Measurements from ENCODE around the gene CHST13. TPM values are rescaled to one million over a fixed set of nuclear protein-coding genes. Genes with fewer than 3 reads are reported as not detected.
"Not testable (repeated sequence)": the region's sequence is repeated elsewhere in the genome, so short reads cannot be mapped to it uniquely, and the experiment has no call there.

The CHST13 gene
- total RNA-seq, 4 donors from 2014 or later, result 0.19 to 0.69 (median 0.37) TPM

DNA sequence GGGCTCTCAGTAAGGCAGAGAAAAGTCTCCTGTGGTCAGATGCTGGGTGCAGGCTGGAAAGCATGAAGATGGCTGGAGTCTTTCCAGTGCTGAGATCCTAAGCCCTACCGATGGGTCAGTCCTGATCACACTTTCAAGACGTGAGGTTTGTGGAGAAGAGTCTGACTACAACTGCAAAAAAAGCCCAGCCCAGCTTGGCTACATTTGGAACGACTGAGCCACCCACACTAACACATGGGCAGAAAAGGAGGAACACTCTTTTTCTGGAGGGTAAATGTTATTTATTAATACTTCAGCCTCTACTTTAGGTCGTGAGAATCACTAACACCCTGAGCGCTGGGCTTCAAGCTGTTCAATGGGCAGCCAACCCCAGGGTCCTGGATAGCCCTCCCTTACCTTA is 56.8 kb downstream of the CHST13 start:
- no peak overlapping the region for H3K4me3 ChIP-seq
- no peaks in the 10 kb centered on the region for H3K36me3 ChIP-seq
- H3K4me1 ChIP-seq, result no peaks in the 10 kb centered on the region
- no peak for DNase-seq (ENCODE audit: extremely low spot score)
- H3K9me3 ChIP-seq, result peaks cover 0 to 14% (median 0%) of the 10 kb centered on the region in 4 donors
- no peaks in the 10 kb centered on the region for H3K27me3 ChIP-seq
- intact Hi-C loops (cut with DNase I), result no loop called here
- TF ChIP-seq, protein P1, sequence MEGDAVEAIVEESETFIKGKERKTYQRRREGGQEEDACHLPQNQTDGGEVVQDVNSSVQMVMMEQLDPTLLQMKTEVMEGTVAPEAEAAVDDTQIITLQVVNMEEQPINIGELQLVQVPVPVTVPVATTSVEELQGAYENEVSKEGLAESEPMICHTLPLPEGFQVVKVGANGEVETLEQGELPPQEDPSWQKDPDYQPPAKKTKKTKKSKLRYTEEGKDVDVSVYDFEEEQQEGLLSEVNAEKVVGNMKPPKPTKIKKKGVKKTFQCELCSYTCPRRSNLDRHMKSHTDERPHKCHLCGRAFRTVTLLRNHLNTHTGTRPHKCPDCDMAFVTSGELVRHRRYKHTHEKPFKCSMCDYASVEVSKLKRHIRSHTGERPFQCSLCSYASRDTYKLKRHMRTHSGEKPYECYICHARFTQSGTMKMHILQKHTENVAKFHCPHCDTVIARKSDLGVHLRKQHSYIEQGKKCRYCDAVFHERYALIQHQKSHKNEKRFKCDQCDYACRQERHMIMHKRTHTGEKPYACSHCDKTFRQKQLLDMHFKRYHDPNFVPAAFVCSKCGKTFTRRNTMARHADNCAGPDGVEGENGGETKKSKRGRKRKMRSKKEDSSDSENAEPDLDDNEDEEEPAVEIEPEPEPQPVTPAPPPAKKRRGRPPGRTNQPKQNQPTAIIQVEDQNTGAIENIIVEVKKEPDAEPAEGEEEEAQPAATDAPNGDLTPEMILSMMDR (IDR thresholded peaks at IDR 0.05), result no peak
- TF ChIP-seq POLR2A (IDR thresholded peaks at IDR 0.05; ENCODE audit: low read depth) (no peak), EP300 (IDR thresholded peaks at IDR 0.05) (no peak), POLR2AphosphoS5 (IDR thresholded peaks at IDR 0.05) (no peak)
- 84% methylated on average over 5 of the region's 5 CpGs for WGBS
- no peak overlapping the region for H3K27ac ChIP-seq (replicated peaks in 1 of 4)

DNA sequence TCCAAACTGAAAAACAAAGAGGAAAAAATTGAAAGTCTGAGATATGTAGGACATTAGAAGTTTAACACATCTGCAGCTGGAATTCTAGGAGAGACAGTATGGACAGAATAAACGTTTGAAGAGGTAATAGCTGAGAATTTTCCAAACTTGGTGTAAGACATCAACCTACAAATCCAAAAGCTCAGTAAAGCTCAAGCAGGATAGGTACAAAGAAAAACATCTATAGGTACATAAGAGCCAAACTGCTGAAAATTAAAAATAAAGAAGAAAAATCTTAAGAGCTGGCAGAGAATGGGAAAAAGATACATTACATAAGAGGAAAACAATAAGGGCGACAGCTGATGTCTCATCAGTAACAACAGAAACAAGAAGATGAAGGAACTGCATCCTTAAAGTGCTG is 57.6 kb downstream of the CHST13 start:
- H3K4me1 ChIP-seq, result no peaks in the 10 kb centered on the region
- no peak overlapping the region for H3K4me3 ChIP-seq
- no peaks in the 10 kb centered on the region for H3K36me3 ChIP-seq
- H3K27me3 ChIP-seq, result no peaks in the 10 kb centered on the region
- TF ChIP-seq, protein P1 (IDR thresholded peaks at IDR 0.05), result no peak
- no peak for TF ChIP-seq POLR2A (IDR thresholded peaks at IDR 0.05; ENCODE audit: low read depth)
- TF ChIP-seq POLR2AphosphoS5 (IDR thresholded peaks at IDR 0.05), result no peak
- TF ChIP-seq EP300 (IDR thresholded peaks at IDR 0.05), result no peak
- no peak for DNase-seq (ENCODE audit: extremely low spot score)
- intact Hi-C loops (cut with DNase I), result no loop called here
- peaks cover 0 to 14% (median under 1%) of the 10 kb centered on the region in 4 donors for H3K9me3 ChIP-seq
- 80% methylated on average over 2 of the region's 2 CpGs for WGBS
- H3K27ac ChIP-seq (replicated peaks in 1 of 4), result no peak overlapping the region

DNA sequence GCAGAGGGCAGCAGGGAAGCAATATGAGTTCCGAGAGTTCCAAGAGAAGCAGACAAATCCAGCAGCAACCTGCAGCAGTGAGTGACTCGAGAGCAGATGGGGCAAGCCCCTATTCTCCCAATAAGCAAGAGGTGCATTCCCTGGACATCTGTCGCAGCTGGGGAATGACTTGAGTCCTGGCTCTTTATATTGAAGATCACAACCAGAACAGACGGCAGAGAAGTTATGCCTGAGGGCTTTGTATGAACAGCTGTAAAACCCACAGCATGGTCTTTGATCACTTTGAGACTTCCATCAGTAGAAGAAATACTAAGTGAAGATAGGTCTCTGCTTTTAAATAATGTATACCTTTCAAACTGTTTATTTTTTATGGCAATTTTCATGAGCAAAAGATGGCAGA is 58.4 kb downstream of the CHST13 start:
- intact Hi-C loops (cut with DNase I), result no loop called here

DNA sequence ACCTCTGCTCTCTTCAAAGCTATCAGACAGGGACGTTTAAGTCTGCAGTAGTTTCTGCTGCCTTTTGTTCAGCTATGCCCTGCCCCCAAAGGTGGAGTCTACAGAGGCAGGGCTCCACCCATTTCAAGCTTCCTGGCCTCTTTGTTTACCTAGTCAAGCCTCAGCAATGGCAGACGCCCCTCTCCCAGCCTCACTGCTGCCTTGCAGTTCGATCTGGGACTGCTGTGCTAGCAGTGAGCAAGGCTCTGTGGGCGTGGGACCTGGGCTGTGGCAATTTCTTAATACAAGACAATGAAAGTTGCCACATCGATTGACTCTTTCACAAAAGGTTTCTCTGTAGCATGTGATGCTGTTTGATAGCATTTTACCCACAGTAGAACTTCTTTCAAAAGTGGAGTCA is 67.6 kb downstream of the CHST13 start:
- 89% methylated on average over 4 of the region's 5 CpGs for WGBS
- peaks cover 0 to 16% (median 0%) of the 10 kb centered on the region in 4 donors for H3K9me3 ChIP-seq

More for the DNA sequence above, 58.4 kb downstream of the CHST13 start:
- Histone ChIP-seq H3K36me3 (no peaks in the 10 kb centered on the region), H3K4me3 (no peak overlapping the region), H3K4me1 (no peaks in the 10 kb centered on the region), H3K27ac (replicated peaks in 1 of 4) (no peak overlapping the region), H3K27me3 (no peaks in the 10 kb centered on the region), H3K9me3 (peaks cover 0 to 14% (median 5%) of the 10 kb centered on the region in 4 donors)
- WGBS, result 79% methylated on average over 4 of the region's 4 CpGs
- DNase-seq (ENCODE audit: extremely low spot score), result no peak
- TF ChIP-seq POLR2A (IDR thresholded peaks at IDR 0.05; ENCODE audit: low read depth) (no peak), EP300 (IDR thresholded peaks at IDR 0.05) (no peak), POLR2AphosphoS5 (IDR thresholded peaks at IDR 0.05) (no peak)
- TF ChIP-seq, protein P1 (IDR thresholded peaks at IDR 0.05), result no peak

More for the DNA sequence above, 67.6 kb downstream of the CHST13 start:
- H3K4me3 ChIP-seq; H3K4me1 ChIP-seq; H3K27ac ChIP-seq (replicated peaks in 1 of 4); H3K27me3 ChIP-seq; DNase-seq (ENCODE audit: extremely low spot score); H3K36me3 ChIP-seq; intact Hi-C loops (cut with DNase I): not testable (repeated sequence)

Small RNA genes within 50 kb of the gene (small RNA-seq; reads per million reads assigned to genes)
- gene RNA5SP138, result 0.17 to 0.75 (median 0.56) reads per million in 3 donors

Other genes starting within 250 kb of the CHST13 start
- gene KLF15, start 166.7 kb upstream of the CHST13 start, total RNA-seq, result 100 to 1,000 TPM in 2 of 4 donors, 10 to 100 TPM in 2; 84.3 to 208 (median 93.6) TPM
- gene CFAP100, start 129.2 kb upstream of the CHST13 start, total RNA-seq, result not detected
- 10 to 100 TPM; 25.8 to 41.2 (median 38.6) TPM for gene ZXDC, start 48.3 kb upstream of the CHST13 start, total RNA-seq
- gene UROC1, start 6.4 kb upstream of the CHST13 start, total RNA-seq, result not detected
- not detected for gene C3orf22, start 34.8 kb downstream of the CHST13 start, total RNA-seq
- 10 to 100 TPM; 12.8 to 23.7 (median 18.7) TPM for gene TXNRD3, start 131.0 kb downstream of the CHST13 start, total RNA-seq
- gene CHCHD6, start 180.1 kb downstream of the CHST13 start, total RNA-seq, result 10 to 100 TPM; 10.3 to 13.4 (median 12.1) TPM